SHP77 (cell line): ENCODE data around the gene AKIRIN2.
"Not testable (repeated sequence)": the region's sequence is repeated elsewhere in the genome, so short reads cannot be mapped to it uniquely, and the experiment has no call there.

Experiments used
- DNase-seq, 2 experiments: peaks; one replicate each; lab custom pipeline; 2025; lab: John Stamatoyannopoulos, UW

Gene AKIRIN2

DNA sequence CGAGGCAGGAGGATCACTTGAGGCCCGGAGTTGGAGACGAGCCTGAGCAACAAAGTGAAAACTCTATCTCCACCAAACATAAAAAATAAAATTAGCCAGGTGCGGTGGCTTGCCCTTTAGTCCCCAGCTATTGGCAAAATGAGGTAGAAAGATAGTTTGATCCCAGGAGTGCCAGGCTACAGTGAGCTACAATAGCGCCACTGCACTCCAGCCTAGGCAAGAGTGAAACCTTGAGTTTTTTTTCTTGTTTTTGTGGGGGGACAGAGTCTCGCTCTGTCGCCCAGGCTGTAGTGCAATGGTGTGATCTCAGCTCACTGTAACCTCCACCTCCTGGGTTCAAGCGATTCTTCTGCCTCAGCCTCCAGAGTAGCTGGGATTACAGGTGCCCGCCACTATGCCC lies 14.1 kb downstream of the AKIRIN2 start:
- not testable (repeated sequence) for DNase-seq

DNA sequence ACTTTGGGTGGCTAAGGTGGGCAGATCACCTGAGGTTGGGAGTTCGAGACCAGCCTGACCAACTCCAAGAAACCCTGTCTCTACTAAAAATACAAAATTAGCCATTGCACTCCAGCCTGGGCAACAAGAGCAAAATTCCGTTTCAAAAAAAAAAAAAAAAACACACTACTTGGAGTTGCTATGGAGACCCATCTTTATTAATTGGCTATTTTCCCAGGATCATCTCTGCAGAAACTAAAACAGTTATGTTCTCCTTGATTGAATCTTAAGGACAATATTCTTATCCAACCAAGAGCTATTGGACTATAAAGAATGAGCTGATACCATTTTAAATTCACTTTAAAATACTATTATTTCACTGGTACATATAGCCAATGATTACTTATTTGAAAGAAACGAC lies 14.7 kb downstream of the AKIRIN2 start:
- DNase-seq = no peak

- DNase-seq = not testable (repeated sequence)
Observed at GRCh38 chr6:87686636-87687205, 15.3 kb downstream of the AKIRIN2 start.

DNA sequence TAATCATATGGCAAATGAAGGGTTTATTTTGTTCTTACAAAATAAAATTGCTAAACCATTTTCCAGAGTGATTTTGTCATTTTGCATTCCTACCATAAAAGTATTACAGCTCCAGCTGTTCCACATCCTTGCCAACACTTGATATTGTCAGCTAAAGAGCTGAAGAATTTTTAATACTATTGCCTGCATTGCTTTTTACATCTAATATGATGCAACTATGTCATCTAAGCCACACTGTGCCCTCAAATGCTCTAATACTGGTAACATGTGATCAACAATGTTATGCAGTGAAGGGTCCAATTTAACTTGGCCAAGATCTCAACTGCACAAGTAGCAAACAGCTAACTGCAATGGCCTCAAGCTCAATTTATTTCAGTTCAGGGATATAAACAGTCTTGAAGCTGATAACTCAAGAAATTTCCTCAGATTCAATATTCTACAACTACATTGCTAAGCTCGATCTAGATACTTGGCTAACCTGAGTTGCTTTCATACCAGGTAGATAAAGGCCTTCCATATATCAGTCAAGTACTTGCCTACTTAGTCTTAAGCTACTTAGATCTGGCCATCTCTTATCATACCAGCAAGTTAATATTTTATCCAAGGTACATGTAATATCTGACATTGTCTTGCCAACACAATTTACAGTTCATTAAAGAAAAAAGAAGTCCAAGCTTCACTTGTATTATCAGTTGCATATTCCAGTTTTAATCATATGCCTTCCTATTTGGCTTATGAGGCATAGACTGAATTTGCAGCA lies 17.0 kb downstream of the AKIRIN2 start:
- no peak for DNase-seq

DNA sequence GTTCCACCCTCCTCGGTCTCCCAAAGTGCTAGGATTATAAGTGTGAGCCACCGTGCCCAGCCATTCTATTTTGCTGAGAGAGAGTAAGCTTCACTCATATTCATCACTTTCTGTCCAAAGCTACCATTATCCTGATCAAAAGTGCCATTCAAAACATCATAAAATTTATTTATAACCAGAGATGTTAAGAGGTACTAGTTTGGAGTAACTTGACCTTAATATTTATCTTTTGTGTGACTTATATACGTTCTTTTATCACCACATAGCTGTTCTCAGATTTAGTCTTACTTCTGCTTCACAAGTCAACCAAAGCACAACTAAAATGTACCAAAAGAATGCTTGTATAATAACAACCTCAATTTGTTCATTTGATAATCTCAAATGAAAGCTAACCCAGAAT lies 18.1 kb downstream of the AKIRIN2 start:
- no peak for DNase-seq

DNA sequence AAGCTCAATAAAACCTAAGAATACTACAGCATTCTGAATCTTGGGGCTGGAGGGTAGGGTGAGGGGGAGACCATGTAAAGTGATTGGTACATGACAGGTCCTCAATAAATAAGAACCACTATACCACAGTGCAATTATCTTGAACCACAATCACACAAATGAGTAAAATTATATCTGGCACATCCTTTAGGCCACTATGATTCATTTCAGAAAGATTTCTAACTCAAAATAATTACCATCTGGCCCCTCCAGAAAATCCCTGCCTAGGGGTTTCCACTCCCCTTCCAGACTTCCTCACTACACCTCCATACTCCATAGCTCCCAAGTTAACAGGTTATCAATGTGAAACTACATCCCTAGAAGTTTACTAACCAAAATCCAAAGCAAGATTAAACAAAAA lies 19.7 kb downstream of the AKIRIN2 start:
- no peak for DNase-seq

DNA sequence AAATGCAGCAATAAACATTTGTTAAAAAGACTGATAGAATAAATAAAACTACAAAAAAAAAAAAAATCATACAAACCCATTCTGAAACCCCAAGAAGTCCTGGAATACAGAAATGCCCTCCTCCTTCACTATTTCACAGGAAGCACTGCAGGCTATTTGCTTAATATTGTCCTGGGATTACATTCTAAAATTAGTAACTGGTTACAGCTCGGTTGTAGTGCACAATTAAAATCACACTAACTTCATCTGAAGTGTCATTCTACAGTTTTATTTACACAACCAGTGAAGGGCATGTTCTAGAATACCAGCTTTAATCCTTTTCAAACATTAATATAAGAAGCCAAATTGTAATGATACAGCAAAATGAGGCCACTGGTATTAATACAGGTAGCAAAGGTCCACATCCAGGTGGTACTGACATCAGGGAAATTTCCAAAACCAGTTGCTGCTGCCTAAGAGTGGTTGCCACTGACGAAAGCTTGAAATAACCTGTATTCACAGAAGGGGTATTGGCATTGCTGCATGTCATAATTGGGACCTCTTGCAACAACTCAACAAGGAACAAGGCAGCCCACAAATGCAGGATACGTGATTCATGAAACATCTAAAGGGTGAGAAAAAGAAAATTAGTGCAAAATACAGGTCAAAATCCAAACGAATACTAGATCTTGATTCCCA lies 26.9 kb downstream of the AKIRIN2 start:
- no peak for DNase-seq

DNA sequence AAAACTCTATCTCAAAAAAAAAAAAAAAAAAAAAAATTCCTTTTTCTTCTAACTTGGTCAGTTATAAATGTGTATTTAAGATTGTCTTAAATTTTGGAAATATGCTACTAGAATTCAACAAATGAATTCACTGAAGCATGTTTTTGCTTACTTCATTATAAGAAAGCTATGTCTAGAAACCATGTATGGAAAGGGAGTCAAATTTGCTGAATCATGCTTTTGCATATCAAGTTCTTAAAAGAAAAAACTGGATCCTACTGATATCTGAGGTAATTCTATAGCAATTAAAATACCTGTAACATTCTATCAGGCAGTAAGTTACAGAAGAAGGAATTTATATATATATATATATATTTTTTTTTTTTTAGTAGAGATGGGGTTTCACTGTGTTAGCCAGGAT lies 27.7 kb downstream of the AKIRIN2 start:
- no peak for DNase-seq

- no peak for DNase-seq
Observed at GRCh38 chr6:87673237-87673636, 28.8 kb downstream of the AKIRIN2 start.

DNA sequence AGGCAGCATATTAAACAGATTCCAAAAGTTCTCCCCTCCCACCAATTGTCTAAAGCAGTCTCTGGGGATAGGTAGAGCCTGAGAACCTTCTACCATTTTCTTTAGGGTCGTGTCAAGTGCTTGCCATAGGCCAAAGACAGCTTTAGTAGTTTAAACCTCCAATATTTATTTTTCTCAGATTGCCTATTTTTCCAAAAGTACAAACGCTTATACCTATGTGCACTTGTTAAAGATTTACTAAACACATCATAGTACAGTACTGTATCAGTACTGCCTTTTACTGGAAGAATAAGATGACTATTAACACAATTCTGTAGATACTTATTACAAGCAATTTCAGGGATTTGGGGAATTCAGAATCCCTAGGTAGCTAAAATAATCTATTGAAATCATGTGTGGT lies 29.4 kb downstream of the AKIRIN2 start:
- DNase-seq = no peak

DNA sequence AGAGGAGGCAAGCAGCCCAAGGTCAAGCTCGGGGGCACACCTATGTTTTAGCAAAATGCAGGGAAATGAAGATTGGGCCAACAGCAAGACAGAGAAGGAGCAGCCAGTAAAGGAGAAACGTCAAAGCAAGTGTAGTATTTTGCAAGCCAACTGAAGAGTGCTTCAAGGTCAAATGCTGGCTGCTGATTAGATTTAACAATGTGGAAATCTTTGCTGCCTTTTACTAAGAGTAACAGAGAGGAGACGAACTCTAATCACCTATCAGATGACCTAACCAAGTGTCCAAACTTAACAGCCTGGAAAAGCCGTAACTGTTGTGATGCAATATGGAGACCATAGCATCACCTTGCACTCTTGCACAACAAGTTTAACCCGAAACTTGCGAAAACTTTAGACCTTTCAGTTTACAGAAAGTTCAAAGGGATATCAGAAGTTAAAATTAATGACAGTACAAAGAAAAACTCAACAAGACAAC lies 30.4 kb downstream of the AKIRIN2 start:
- DNase-seq = no peak

- no peak for DNase-seq
Observed at GRCh38 chr6:87670707-87671106, 31.3 kb downstream of the AKIRIN2 start.

GRCh38 chr6:87669051-87669450 lies 33.0 kb downstream of the AKIRIN2 start:
- DNase-seq = no peak

DNA sequence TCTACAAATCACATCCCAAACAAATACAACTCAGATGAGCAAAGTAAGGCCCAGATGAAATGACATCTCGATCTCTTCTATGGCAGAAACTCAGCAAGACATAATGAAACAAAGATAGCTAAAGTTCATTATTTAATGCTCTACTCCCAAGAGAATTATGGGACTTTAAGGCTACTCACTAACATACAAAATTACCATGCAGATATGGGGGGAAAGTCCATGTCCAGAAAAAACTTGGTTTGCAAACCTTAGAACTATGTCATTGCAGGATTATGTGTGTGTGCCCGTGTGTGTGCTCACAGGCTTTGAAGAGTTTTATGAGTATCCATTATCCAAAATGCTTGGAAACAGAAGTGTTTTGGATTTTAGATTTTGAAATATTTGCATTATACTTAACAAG lies 34.0 kb downstream of the AKIRIN2 start:
- no peak for DNase-seq

DNA sequence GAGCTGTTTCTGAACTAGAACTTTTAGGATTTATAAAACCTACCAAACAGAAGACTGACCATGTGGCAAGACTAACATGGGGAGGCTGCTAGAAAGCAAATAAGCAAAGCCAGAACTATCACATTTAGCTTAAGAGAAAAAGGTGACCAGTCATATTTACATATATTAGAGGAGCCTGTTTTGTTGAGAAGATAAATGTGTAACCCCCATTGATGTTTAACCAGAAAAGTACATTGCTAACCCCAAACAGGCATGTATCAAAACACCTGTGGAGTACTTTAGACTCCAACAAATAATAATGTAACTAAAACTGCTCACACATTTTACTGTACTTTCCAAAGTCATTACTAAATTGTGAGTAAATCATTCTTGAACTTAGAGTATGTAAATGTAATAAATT lies 35.0 kb downstream of the AKIRIN2 start:
- DNase-seq = no peak

- no peak for DNase-seq
Observed at GRCh38 chr6:87664921-87665485, 37.0 kb downstream of the AKIRIN2 start.

DNA sequence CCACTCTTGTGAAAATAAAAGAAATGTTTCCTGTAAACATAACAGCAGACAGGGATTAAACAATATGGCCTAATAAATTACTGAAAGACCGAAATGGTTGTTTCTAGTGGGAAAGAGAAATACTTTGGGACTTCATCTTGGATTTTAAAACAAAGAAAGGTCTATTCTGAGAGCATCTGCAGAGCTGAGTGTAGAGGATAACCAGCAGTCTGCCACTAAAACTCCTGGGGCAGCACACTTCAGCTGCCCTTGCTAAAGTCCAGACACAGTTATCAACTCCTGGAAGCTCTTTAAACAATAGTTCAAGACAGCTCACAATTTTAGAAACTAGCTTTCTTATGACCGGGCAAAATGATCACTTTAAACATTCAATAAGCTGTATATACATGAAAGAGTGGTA lies 38.6 kb downstream of the AKIRIN2 start:
- DNase-seq = no peak

GRCh38 chr6:87661503-87661902 lies 40.5 kb downstream of the AKIRIN2 start:
- DNase-seq = no peak

- no peak for DNase-seq
Observed at GRCh38 chr6:87661016-87661415, 41.0 kb downstream of the AKIRIN2 start.

DNA sequence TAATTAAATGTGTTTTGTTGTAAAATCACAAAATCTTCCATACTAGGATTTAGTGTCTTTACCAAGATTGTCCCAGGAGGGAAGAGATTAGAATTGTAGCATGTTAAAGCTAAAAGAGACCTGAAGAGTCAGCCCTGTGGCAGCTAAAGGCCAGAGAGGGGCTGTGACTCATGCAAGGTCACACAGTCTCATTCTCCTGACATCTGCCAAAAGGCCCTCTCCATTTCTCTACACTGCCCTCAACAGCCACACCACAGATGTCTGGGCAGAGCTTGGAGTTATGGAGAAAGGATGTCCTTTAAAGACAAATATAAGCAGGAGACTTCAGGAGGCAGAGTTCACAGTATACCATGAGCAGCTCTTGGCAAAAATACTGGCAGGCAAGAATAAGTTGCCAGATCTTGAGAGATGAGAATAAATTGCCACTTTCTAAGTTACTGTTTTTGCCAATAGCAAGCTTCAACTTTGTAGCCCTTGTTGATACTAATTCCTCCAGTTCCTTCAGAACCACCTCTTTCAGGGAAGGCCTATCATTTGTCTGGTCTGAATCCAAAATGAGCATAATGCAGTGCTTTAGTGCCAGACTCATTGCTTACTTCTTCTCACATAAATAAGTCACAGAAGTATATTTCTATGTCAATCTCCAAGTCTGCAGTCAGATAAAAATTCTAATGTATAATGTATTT lies 41.7 kb downstream of the AKIRIN2 start:
- DNase-seq = no peak

DNA sequence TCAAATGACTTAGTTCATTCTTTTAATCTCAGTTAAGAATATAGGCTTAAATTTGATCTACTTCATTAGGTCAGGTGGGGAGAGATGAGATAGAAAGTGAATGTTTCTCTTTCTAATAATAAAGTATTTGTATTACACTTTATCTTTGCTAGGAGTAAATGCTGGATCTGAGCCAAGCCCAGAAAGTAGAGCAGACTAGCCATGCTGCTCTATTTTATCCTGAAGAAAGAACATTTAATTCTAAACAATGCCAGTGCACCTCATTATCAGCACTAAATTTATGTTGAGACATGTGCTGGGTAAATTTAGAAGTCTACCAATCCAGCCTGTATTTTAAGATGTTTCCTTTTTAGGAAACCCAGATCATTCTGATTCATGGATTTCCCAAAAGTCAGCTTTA lies 43.5 kb downstream of the AKIRIN2 start:
- no peak for DNase-seq

DNA sequence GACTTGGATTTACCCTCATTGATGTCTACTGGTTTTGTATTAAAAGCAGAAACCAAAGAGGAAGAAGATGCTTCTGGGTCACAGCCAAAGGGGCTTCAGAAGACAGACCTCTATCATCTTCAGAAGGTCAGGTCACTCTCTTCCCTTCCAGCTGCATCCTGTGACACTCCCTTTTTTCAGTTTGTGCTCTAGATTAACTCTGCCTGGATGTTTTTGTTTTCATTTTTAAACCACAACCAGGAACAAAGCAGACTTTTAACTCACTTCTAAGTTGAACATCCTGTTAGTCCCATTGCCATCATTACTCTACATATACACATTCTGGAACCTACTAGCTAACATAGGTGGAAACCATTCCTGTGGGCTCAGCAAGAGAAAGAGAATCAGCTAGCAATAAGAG lies 45.2 kb downstream of the AKIRIN2 start:
- DNase-seq = no peak
